CD4-positive, alpha-beta T cell treated with Interleukin-6 for 4 hours (primary cell): ENCODE results near the gene THOC2.
"Not testable (repeated sequence)": the region's sequence is repeated elsewhere in the genome, so short reads cannot be mapped to it uniquely, and the experiment has no call there.

Experiments
- DNase-seq: peaks from one replicate; pipeline ENCODE4 v3.0.0-alpha.2; 2020; ENCODE audit warnings: mixed read lengths

THOC2 gene

DNA sequence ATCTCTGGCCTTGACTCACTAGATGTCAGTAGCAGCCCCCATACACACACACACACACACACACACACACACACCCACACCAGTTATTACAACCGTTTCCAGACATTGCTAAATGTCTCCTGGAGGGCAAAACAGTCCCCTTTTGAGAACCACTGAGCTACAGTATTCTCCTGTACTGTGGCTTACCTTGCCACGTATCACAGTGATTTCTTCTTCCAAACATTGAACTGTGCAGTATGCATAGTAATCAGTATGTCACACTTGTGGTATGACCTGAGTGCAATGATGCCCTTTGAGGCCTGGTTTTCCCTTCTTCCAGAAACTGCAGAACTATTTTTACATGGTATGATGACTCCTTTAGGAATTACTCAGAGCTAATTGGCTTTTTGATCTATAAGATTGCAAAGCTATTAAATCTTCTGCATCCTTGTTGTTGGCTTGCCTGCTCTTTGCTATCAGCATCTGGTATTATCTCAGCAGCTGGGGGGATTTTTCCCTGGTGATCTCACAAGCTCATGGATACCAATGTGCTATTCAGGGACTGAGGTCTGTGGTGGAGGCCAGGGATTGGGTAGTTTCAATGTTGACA lies 3.6 kb upstream of the THOC2 start:
- DNase-seq: no peak

DNA sequence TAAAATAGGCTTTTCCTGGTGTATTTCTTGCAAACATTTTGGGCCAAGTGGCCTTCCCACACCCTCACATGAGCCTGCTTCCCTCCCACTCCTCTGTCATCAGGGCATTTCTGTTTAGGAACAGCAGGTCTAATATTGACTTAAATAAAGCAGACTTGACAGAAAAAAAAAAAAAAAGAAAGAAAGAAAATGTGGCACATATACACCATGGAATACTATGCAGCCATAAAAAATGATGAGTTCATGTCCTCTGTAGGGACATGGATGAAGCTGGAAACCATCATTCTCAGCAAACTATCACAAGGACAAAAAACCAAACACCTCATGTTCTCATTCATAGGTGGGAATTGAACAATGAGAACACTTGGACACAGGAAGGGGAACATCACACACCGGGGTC lies 2.3 kb upstream of the THOC2 start:
- not testable (repeated sequence) for DNase-seq

DNA sequence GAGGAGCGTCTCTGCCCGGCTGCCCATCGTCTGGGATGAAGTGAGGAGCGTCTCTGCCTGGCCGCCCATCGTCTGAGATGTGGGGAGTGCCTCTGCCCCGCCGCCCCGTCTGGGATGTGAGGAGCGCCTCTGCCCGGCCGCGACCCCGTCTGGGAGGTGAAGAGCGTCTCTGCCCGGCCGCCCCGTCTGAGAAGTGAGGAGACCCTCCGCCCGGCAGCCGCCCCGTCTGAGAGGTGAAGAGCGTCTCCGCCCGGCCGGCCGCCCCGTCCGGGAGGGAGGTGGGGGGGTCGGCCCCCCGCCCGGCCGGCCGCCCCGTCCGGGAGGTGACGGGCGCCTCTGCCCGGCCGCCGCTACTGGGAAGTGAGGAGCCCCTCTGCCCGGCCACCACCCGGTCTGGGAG lies 1.2 kb upstream of the THOC2 start:
- not testable (repeated sequence) for DNase-seq

DNA sequence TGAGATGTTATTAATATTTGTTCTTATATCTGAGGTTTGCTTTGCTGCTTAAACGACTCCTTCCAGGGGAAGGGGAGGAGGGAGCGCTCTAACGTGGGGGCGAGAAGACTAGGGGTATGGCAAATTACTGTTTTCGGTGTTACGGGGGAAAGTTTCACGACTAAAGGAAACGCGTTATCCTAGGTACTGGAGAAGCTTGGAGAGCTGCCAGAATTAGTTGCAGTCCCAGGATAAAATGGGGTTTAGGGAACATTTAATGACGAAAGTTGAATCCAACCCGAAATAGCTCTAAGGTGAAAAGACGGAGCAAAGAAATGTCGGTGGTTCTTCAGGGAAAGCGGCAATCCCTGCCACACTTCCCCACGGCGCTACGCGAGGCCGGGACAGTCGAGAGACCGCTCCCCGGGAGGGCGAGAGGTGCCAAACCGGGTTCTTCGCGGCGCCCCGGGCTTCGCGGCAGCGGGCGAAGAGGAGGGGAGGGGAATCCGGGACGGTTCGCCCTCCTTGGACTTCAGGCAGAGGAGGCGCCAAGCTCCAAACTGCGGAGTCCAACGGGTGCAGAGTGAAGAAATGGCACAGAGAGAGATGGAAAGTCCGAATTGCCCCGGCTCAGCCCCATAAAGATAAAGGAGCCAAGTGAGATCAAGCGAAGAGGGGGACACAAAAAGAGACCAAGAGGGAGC lies 724 bp downstream of the THOC2 start:
- DNase-seq: peak; percentile 3

DNA sequence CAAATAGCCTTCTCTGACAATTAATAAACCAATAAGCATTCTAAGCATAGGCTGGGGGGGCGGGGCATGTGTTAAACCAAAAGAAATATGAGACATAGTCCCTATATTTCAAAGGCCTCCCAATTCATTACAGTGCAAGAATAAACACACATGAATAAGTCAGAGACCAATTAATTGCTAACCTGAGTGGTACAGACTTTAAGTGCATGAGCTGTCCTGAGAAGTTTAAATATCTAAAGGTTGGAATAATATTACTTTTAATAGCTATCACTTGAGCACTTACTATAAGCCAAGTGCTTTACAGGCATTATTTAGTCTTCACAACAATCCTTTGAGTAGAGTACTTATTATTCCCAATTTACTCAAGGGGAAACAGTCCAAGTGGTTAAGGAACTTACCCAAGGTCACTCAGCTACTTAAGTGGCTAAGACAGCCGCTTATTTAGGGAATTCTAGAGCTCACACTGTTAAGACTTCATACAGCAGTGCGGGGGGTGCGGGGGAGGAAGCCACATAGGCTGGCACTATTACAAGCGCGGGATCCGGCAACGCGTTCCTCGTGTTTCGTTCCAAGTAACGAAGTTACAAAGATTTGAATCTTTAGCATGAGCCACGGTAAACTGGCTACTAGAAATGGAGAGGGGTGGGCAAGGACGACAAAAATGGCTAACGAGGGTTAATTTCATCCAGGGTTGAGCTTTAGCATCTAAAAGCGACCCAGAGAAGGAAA lies 1.4 kb downstream of the THOC2 start:
- DNase-seq: peak; percentile 17

DNA sequence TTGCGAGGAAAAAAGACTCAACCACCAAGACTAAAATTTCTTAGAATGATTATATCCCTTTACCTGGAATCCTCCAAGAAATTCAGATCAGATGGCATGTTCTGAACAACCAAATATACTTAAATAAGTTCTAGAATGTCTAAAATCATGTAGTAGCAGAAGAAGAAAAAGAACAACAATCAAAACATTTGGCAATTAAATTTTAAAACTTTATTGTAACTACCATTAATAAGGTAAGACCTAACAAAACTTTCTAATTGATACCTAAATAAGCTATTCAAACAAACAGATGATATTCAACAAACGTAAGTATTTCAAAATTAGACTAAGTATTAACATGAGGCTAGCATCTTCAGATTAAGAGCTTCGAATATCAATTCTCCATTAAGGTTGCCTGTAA lies 4.3 kb downstream of the THOC2 start:
- no peak for DNase-seq

DNA sequence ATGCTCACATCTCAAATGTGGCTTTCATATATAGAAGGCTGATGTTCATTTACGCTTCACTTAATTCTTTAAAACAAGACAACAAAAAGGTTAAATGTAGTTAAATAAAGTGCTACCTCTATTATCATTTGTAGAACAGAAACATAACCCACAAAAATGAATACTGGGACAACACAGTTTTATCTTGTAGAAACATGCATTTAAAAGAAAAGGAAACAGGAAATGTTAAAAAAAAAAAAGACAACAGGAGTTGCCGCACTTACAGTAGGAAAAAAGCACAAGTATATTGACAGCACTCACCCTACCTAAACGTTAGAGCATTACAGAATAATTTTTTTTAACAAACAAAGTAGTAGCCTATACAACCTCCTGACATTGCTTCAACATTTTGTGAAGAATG lies 4.8 kb downstream of the THOC2 start:
- no peak for DNase-seq

DNA sequence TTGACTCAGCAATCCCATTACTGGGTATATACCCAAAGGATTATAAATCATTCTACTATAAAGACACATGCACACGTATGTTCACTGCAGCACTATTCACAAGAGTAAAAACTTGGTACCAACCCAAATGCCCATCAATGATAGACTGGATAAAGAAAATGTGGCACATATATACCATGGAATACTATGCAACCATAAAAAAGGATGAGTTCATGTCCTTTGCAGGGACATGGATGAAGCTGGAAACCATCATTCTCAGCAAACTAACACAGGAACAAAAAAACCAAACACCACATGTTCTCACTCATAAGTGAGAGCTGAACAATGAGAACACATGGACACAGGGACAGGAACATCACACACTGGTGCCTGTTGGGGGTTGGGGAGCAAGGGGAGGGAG lies 10.7 kb downstream of the THOC2 start:
- not testable (repeated sequence) for DNase-seq

DNA sequence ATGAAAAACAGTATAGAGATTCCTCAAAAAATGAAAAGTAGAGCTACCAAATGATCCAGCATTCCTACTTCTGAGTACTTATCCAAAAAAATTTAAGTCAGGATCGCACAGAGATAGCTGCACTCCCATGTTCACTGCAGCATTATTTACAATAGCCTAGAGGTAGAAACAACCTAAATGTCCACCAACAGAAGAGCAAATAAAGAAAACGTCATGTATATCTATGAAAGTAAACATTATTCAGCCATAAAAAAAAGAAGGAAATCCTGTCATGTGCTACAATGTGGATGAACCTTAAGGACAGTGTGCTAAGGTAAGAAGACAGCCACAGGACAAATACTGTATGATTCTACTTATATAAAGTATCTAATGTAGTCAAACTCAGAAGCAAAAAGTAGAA lies 12.4 kb downstream of the THOC2 start:
- no peak for DNase-seq

DNA sequence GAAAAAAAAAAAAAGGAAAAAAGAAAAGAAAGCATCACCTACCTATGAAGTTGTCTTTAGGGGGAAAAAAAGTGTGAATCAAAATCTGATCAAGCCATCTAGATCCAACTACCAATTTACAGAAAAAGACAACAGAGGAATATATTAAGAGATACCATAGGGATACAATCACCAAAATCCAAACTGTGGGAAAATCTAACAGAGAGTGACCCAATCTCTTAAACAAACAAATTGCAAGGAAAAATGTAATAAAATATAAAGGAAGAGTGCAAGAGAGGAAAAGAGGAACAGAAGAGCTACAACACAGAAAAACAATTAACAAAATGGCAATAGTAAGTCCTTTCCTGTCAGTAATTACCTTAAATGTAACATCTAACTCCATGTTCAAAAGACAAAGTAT lies 19.0 kb downstream of the THOC2 start:
- no peak for DNase-seq

DNA sequence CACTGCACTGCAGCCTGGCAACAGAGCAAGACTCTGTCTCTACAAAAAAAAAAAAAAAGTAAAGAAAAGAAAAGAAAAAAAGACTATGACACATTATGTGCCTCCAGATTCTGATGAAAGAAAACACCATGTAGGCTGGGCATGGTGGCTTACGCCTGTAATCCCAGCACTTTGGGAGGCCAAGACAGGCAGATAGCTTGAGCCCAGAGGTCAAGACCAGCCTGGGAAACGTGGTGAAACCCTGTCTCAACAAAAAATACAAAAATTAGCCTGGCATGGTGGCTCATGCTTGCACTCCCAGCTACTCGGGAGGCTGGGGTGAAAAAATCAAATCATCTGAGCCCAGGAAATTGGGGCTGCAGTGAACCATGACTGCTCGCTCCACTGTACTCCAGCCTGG lies 19.4 kb downstream of the THOC2 start:
- no peak for DNase-seq

DNA sequence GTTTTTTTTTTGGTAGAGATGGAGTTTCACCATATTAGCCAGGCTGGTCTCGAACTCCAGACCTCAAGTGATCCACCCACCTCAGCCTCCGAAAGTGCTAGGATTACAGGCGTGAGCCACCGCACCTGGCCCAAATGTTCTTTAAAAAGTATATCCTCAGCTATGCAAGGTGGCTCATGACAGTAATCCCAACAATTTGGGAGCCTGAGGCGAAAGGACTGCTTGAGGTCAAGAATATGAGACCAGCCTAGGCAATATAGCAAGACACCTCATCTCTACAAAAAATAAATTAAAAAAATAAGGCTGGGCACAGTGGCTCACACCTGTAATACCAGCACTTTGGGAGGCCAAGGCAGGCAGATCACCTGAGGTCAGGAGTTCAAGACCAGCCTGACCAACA lies 21.7 kb downstream of the THOC2 start:
- DNase-seq: not testable (repeated sequence)

DNA sequence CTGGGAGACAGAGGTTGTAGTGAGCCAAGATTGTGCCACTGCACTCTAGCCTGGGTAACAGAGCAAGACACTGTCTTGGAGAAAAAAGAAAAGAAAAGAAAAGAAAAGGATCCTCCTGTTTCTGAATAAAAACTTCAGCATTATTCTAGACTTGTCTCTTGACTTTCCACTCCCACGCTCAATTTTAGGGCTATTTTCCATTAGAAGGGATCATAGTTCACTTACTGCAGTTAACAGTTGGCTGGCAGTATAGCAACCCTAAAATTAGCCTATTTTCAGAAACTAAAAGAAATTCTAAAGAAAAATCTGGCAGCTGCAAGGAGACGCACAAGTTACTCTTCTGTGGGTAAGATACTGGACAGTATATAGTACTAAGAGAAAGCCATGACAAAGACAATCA lies 28.1 kb downstream of the THOC2 start:
- no peak for DNase-seq

DNA sequence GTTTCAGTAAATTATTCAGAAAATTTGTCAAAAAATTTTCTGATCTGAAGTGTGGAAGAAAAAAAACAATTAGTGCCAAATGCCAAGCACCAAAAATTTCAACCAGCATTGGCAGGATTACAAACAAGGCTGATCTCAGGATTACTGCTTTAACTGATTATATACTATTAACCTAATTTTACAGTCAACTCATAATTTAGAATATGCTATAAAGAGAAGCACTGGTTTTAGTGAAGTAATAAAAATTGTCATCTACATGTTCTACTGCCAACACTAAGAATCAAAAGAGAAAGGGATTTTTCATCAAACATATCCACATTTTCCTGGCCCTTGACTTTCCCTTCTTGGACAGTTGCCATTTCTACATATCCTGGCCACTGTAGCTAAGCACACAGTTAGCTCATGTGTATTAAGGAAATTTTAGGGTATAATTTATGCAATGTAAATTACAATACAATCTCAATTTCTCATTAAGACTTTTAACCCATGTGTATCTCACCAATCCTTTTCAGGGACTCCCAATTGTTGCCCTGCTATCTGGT lies 33.8 kb downstream of the THOC2 start:
- DNase-seq: no peak

DNA sequence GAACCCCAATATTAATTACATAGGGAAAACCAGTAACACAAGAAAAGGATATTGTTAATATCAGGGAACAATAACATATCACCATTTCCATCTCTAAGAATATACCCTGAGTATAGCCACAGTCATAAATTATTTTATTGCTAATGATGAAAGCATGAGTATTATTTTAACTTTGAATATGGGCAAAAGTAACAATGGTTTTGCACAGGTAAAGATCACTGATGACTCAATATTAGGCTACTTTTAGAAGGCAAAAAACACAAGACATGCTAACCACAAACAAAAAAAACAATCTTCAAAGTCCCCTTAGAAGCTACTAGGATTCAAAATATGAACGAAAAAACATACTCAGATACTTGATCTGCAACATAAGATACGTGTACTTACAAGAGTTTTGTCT lies 36.5 kb downstream of the THOC2 start:
- no peak for DNase-seq

DNA sequence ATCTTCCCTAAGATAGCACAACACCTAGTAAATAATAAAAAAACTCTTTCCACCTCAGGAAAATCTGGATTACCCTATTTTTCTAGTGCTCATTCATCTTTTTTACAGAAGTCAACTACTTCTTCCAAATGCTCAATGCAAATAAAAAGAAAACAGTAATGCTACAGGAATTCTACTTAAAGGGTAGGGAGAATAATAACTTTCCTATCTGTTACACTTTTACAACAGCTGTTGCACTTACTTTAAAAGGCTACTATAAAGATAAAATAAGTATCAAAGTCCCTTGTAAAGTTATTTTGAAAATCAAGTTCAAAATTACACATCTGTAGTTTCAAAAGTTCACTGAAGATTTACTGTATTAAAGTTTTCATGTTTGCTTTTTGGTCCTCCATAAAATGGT lies 37.6 kb downstream of the THOC2 start:
- DNase-seq: no peak

DNA sequence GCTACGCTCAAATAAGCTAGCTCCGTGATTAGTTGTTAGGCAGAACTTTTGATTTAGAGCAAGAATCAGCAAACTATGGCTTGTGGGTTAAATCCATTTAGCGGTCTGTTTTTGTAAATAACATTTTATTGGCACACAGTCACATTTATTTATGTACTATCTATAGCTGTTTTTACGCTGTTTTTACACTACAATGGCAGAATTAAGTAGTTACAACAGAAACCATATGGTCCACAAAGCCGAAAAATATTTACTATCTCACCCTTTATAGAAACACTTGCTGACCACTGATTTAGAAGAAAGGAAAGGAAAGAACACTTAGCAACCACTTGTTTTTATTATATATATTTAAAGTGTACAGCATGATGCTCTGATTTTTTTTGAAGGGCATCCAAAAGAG lies 41.1 kb downstream of the THOC2 start:
- no peak for DNase-seq

DNA sequence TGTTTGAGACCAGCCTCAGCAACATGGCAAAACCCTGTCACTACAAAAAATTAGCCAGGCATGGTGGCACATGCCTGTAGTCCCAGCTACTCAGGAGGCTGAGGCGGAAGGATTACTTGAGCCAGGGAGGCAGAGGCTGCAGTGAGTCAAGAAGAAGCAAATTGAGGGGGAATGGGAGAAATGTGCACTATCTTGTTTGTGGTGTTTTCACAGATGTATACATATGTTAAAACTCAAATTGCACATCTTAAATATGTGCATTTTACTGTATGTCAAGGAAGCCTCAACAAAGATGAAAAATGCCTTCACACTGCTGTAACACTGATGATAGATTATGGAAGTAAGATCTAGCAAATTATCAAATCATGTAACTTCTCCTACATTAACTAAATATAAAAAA lies 44.3 kb downstream of the THOC2 start:
- no peak for DNase-seq

DNA sequence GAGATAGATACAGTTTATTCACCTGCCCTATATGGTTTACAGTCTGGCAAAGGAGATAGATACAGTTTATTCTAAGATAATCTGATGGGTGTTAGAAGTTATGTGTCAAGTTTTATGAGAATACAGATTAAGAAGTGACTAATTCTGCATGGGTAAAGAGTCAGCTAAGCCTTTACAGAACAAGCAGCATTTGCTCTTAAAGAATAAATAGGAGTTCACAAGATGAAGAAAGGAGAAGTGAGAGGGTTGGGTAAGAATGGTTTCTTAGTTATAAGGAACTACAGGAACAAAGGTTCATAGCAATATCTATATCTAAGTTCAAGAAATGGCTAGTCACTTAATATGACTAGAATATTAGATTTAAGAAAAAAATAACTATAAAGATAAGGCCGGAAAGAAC lies 47.6 kb downstream of the THOC2 start:
- no peak for DNase-seq

DNA sequence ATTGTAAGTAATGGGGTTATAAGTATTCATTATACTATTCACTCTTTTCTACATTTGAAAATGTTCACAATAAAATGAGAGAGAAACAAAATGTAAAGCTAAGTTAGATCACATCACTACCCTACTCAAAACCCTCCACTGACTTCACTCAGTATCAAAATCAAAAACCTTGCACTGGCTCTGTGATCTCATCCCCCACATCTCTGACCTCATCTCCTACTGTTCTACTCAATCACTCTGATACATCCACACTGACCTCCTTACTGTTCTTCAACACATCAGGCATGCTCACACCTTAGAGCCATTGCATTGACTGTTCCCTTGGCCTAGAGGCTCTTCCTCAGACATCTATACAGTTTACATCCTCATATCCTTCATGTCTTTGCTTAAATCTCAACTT lies 50.7 kb downstream of the THOC2 start:
- DNase-seq: no peak

DNA sequence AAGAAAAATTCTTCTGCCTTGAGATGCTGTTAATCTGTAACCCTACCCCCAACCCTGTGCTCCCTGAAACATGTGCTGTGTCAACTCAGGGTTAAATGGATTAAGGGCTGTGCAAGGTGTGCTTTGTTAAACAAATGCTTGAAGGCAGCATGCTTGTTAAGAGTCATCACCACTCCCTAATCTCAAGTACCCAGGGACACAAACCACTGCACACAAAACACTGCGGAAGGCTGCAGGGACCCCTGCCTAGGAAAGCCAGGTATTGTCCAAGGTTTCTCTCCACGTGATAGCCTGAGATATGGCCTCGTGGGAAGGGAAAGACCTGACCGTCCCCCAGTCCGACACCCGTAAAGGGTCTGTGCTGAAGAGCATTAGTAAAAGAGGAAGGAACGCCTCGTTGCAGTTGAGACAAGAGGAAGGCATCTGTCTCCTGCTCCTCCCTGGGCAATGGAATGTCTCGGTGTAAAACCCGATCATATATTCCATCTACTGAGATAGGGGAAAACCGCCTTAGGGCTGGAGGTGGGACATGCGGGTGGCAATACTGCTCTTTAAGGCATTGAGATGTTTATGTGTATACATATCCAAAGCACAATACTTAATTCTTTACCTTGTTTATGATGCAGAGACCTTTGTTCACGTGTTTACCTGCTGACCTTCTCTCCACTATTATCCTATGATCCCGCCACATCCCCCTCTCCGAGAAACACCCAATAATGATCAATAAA lies 53.0 kb downstream of the THOC2 start:
- DNase-seq: not testable (repeated sequence)

DNA sequence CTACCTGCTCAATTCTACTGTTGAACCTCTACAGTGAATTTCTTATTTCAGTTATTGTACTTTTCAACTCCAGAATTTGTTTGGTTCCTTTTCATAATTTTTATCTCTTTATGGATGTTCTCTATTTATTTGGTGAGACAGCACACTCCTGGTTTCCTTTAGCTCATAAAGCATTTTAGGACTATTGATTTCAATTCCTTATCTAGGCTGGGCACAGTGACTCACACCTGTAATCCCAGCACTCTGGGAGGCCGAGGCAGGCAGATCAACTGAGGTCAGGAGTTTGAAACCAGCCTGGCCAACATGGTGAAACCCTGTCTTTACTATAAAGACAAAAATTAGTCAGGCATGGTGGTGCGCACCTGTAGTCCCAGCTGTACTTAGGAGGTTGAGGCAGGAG lies 57.7 kb downstream of the THOC2 start:
- DNase-seq: no peak

DNA sequence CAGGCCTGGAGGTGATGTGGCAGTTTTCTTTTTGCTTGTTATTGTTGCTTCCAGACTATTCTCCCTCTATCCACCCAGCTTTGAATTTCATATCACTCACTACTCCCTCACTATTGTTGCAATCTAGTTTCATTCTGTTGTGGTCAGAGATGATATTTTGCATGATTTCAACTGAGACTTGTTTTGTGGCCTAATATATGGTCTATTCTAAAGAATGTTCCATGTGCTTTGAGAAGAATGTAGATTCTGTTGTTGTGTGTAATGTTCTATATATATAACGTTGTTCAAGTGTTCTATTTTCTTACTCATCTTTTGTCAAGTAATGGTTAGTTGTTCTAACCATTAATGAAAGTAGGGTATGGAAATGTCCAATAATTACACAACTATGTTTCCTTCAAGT lies 59.0 kb downstream of the THOC2 start:
- DNase-seq: no peak

DNA sequence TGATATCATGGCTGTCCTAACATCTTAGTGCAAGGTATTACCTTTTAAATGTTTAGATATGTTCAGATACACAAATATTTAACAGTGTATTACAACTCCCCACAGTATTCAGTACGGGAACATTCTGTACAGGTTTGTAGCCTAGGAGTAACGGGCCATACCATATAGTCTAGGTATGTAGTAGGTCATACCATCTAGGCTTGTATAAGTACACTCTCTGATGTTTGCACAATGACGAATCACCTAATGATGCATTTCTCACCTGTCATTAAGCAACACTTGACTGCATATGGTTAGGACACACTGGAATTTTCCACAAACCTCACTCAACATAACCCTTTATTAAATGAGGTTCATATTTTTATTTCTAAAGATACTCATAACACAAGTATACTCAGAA lies 67.7 kb downstream of the THOC2 start:
- DNase-seq: no peak
